Right atrium auricular region (tissue), 2 donors: Measurements from ENCODE around the gene CCL20. TPM values are rescaled to one million over a fixed set of nuclear protein-coding genes. Genes with fewer than 3 reads are reported as not detected.

Experiments used
- DNase-seq: peaks from one replicate; pipeline ENCODE4 v3.0.0-alpha.2; 2019; ENCODE audit warnings: low spot score
- H3K27ac ChIP-seq, 2 donors: fragments of 200-600 bp; sonication (generic); 1 replicate in 1 of 2; 2 replicates in 1 of 2; pipeline ENCODE4 v1.5.1; 2016 to 2019
- H3K27me3 ChIP-seq, 2 donors: fragments of 200-600 bp; sonication (generic); one replicate each; pipeline versions ENCODE4 v1.5.1 to v1.6.0; 2017 to 2019
- H3K36me3 ChIP-seq: fragments of 200-600 bp; sonication (generic); one replicate; pipeline ENCODE4 v1.5.1; 2016
- H3K4me1 ChIP-seq, 2 donors: fragments of 200-600 bp; sonication (generic); one replicate each; pipeline versions ENCODE4 v1.5.1 to v1.6.0; 2017 to 2019
- H3K4me3 ChIP-seq, 2 donors: fragments of 200-600 bp; sonication (generic); 1 replicate in 1 of 2; 2 replicates in 1 of 2; pipeline ENCODE4 v1.5.1; 2017 to 2019; ENCODE audit warnings: mild to moderate bottlenecking in 1 of 2, moderate library complexity in 1 of 2
- H3K9me3 ChIP-seq, 2 donors: fragments of 200-600 bp; sonication (generic); one replicate each; pipeline ENCODE4 v1.5.1; 2019
- total RNA-seq, 2 donors: library from RNA; depleted of rRNA; stranded (reverse); fragments of >200 nt; gene quantifications; one replicate each; pipeline ENCODE4 v1.1.0, GENCODE V29; 2016
- TF ChIP-seq, protein P1 (sequence below), 2 donors: fragments of 200-600 bp; sonication (generic); IDR thresholded peaks; one replicate each; pipeline ENCODE4 v1.5.1; 2019; ENCODE audit warnings: antibody characterized with exemption in 2 of 2

Gene CCL20
- total RNA-seq, 2 donors from 2014 or later, result not detected

GRCh38 chr2:227864161-227864756 lies 50.6 kb downstream of the CCL20 start:
- no peaks in the 10 kb centered on the region for H3K9me3 ChIP-seq
- no peaks in the 10 kb centered on the region for H3K36me3 ChIP-seq
- H3K4me3 ChIP-seq, result no peak overlapping the region
- peak overlapping the region; percentile 38 to 60 for H3K27ac ChIP-seq
- H3K27me3 ChIP-seq, result no peaks in the 10 kb centered on the region
- TF ChIP-seq, protein P1, sequence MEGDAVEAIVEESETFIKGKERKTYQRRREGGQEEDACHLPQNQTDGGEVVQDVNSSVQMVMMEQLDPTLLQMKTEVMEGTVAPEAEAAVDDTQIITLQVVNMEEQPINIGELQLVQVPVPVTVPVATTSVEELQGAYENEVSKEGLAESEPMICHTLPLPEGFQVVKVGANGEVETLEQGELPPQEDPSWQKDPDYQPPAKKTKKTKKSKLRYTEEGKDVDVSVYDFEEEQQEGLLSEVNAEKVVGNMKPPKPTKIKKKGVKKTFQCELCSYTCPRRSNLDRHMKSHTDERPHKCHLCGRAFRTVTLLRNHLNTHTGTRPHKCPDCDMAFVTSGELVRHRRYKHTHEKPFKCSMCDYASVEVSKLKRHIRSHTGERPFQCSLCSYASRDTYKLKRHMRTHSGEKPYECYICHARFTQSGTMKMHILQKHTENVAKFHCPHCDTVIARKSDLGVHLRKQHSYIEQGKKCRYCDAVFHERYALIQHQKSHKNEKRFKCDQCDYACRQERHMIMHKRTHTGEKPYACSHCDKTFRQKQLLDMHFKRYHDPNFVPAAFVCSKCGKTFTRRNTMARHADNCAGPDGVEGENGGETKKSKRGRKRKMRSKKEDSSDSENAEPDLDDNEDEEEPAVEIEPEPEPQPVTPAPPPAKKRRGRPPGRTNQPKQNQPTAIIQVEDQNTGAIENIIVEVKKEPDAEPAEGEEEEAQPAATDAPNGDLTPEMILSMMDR (IDR thresholded peaks at IDR 0.05), result no peak
- H3K4me1 ChIP-seq, result peaks cover 0 to 13% of the 10 kb centered on the region in 2 donors
- no peak for DNase-seq

- H3K27me3 ChIP-seq, result no peaks in the 10 kb centered on the region
- H3K4me3 ChIP-seq, result no peak overlapping the region
- TF ChIP-seq, protein P1 (IDR thresholded peaks at IDR 0.05), result no peak
- H3K36me3 ChIP-seq, result no peaks in the 10 kb centered on the region
- peaks cover 0 to 6% of the 10 kb centered on the region in 2 donors for H3K4me1 ChIP-seq
- no peaks in the 10 kb centered on the region for H3K9me3 ChIP-seq
- no peak for DNase-seq
- no peak overlapping the region for H3K27ac ChIP-seq
Measured at GRCh38 chr2:227865291-227865690, 51.6 kb downstream of the CCL20 start.

Other genes with a start within 250 kb of the CCL20 start
- gene SCYGR2, start 214.9 kb upstream of the CCL20 start, total RNA-seq, result not detected
- gene SCYGR3, start 199.0 kb upstream of the CCL20 start, total RNA-seq, result not detected
- not detected for gene SCYGR4, start 196.3 kb upstream of the CCL20 start, total RNA-seq
- not detected for gene SCYGR5, start 147.0 kb upstream of the CCL20 start, total RNA-seq
- gene SLC19A3, start 95.8 kb upstream of the CCL20 start, total RNA-seq, result 1 to 10 TPM; 1.0 to 3.5 TPM
- gene SCYGR6, start 89.1 kb upstream of the CCL20 start, total RNA-seq, result not detected
- gene SCYGR7, start 85.5 kb upstream of the CCL20 start, total RNA-seq, result not detected
- not detected for gene SCYGR8, start 67.9 kb upstream of the CCL20 start, total RNA-seq
- gene DAW1, start 57.8 kb downstream of the CCL20 start, total RNA-seq, result under 1 TPM in 1 of 2 donors, not detected in 1; 0.43 TPM